Thyroid gland (tissue), 4 donors: Measurements from ENCODE around the gene CFC1.
"Not testable (repeated sequence)": the region's sequence is repeated elsewhere in the genome, so short reads cannot be mapped to it uniquely, and the experiment has no call there.

Experiments used
- CTCF ChIP-seq, 6 experiments: fragments of 200-600 bp in 3 of 6; fragments of 450-650 bp in 3 of 6; sonication (generic) in 3 of 6; IDR thresholded peaks; one replicate each; pipeline ENCODE4 v1.5.1; 2016 to 2019; ENCODE audit warnings: antibody characterized with exemption in 6 of 6, mild to moderate bottlenecking in 2 of 6, inconsistent platforms in 1 of 6, moderate library complexity in 1 of 6
- POLR2A ChIP-seq, 2 donors: fragments of 450-650 bp; IDR thresholded peaks; one replicate each; pipeline ENCODE4 v1.6.1; 2017; ENCODE audit warnings: antibody characterized with exemption in 2 of 2, mild to moderate bottlenecking in 2 of 2, moderate library complexity in 1 of 2

GRCh38 chr2:130574230-130574629, 25.1 kb downstream of the CFC1 start:
- TF ChIP-seq CTCF, POLR2A (IDR thresholded peaks at IDR 0.05): not testable (repeated sequence)
